ENCODE data around the gene CELF3.

CELF3 gene

DNA sequence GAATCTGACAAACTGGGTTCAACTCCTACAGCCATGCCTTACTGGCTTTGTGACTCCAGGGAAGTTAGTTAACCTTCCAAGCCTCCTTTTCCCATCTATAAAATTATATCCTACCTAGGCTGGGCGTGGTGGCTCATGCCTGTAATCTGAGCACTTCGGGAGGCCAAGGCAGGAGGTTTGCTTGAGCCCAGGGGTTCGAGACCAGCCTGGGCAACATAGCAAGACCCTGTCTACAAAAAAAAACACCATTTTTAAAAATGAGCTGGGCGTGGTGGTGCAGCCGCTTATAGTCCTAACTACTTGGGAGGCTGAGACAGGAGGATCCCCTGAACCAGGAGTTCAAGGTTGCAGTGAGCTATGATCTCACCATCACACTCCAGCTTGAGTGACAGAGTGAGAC lies 15.1 kb downstream of the CELF3 start:
- Histone ChIP-seq H3K4me1 (ENCODE audit: control insufficient read depth, insufficient read depth, low read length) (no peaks in the 10 kb centered on the region), H3K36me3 (ENCODE audit: control insufficient read depth in 2 of 2, insufficient read depth in 1 of 2, low read length in 2 of 2) (peaks cover 4 to 54% of the 10 kb centered on the region in 2 experiments; a peak in 2 of 3 replicates), H3K4me3 (ENCODE audit: low read depth, low read length) (no peak overlapping the region), H3K27ac (ENCODE audit: extremely low read depth, low read depth, low read length) (no peak overlapping the region), H3K9me3 (ENCODE audit: control insufficient read depth, insufficient read depth, low read depth, low read length) (no peaks in the 10 kb centered on the region)
- CTCF ChIA-PET: interaction anchor here (0.8 to 1.3 kb wide), 2 partner anchors 8 to 189 kb away, joined by 3 to 4 read pairs; no protein-coding TSS in a partner anchor
- POLR2A ChIA-PET: no interaction called here
- TF ChIP-seq ZNF121 (tag by site-specific recombination; IDR thresholded peaks at IDR 0.05): peak; percentile 70; the same call in 1 of the 2 replicates
- TF ChIP-seq, protein P1, sequence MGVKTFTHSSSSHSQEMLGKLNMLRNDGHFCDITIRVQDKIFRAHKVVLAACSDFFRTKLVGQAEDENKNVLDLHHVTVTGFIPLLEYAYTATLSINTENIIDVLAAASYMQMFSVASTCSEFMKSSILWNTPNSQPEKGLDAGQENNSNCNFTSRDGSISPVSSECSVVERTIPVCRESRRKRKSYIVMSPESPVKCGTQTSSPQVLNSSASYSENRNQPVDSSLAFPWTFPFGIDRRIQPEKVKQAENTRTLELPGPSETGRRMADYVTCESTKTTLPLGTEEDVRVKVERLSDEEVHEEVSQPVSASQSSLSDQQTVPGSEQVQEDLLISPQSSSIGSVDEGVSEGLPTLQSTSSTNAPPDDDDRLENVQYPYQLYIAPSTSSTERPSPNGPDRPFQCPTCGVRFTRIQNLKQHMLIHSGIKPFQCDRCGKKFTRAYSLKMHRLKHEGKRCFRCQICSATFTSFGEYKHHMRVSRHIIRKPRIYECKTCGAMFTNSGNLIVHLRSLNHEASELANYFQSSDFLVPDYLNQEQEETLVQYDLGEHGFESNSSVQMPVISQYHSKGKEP (tag by site-specific recombination; IDR thresholded peaks at IDR 0.05): no peak

DNA sequence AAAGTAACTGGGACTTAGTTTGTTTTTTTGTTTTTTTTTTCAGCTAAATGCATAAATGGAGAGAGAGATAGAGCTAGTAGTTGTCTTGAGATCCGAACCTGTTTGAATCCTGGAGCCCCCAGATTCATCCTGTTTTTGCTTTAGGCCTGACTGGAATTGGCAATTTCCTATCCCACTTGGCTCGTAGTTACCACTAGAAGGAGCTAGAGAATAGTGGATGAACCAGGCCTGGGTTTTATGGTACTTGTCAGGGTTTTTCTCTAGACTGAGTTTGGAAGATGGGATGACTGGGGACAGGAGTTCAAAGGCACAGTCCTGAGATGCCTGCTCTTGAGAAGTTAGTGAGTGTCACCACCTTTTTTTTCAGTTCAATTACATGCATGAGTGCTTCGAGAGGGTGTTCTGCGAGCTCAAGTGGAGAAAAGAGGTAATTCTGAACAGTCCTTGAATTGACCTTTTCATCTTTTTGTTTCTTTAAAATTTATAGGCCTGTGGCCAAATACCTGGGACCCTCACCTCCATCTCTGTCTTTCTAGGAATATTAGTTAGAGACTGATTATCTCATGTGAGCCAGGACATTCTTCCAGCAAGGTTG lies 23.4 kb downstream of the CELF3 start:
- no peaks in the 10 kb centered on the region for H3K4me1 ChIP-seq (ENCODE audit: control insufficient read depth, insufficient read depth, low read length)
- POLR2A ChIA-PET: interaction anchor here (0.6 kb wide), 1 partner anchor 70 kb away, joined by 3 read pairs; the partner anchor contains the start of gene MRPL9
- H3K4me3 ChIP-seq (ENCODE audit: low read depth, low read length): no peak overlapping the region
- H3K36me3 ChIP-seq (ENCODE audit: control insufficient read depth in 2 of 2, insufficient read depth in 1 of 2, low read length in 2 of 2): peaks cover 5 to 51% of the 10 kb centered on the region in 2 experiments; a peak in 1 of 3 replicates
- TF ChIP-seq ZNF561 (tag by site-specific recombination; IDR thresholded peaks at IDR 0.05; ENCODE audit: borderline replicate concordance) (no peak), ZNF211 (tag by site-specific recombination; IDR thresholded peaks at IDR 0.05; ENCODE audit: low read depth) (no peak), ZNF221 (tag by site-specific recombination; IDR thresholded peaks at IDR 0.05; ENCODE audit: borderline replicate concordance) (no peak), TCF7L2 (IDR thresholded peaks at IDR 0.05; ENCODE audit: borderline replicate concordance, low read depth, low read length) (no peak), ZNF660 (tag by site-specific recombination; IDR thresholded peaks at IDR 0.05) (0 out of 2 replicates have a peak, but pooled peaks have one; percentile 11), CTCF (tag by site-specific recombination; IDR thresholded peaks at IDR 0.05) (peak; percentile 63; the same call in 1 of the 2 replicates), ZNF654 (tag by site-specific recombination; IDR thresholded peaks at IDR 0.05; ENCODE audit: low read depth) (peak; percentile 55), ZNF837 (tag by site-specific recombination; IDR thresholded peaks at IDR 0.05) (no peak), OSR2 (tag by site-specific recombination; IDR thresholded peaks at IDR 0.05) (no peak)
- H3K27ac ChIP-seq (ENCODE audit: extremely low read depth, low read depth, low read length): no peak overlapping the region
- H3K9me3 ChIP-seq (ENCODE audit: control insufficient read depth, insufficient read depth, low read depth, low read length): no peaks in the 10 kb centered on the region
- CTCF ChIA-PET: interaction anchor here (0.6 to 1.9 kb wide), 12 partner anchors 9 to 303 kb away, joined by 3 to 11 read pairs (median 4); no protein-coding TSS in a partner anchor

GRCh38 chr1:151692226-151692625 lies 24.4 kb downstream of the CELF3 start:
- Histone ChIP-seq H3K4me1 (ENCODE audit: control insufficient read depth, insufficient read depth, low read length) (no peaks in the 10 kb centered on the region), H3K27ac (ENCODE audit: extremely low read depth, low read depth, low read length) (no peak overlapping the region), H3K36me3 (ENCODE audit: control insufficient read depth in 2 of 2, insufficient read depth in 1 of 2, low read length in 2 of 2) (peaks cover 5 to 42% of the 10 kb centered on the region in 2 experiments; a peak in 1 of 3 replicates), H3K4me3 (ENCODE audit: low read depth, low read length) (no peak overlapping the region), H3K9me3 (ENCODE audit: control insufficient read depth, insufficient read depth, low read depth, low read length) (no peaks in the 10 kb centered on the region)
- ChIA-PET CTCF (interaction anchor here (0.9 to 1.7 kb wide), 3 partner anchors 26 to 144 kb away, joined by 3 to 8 read pairs (median 3); no protein-coding TSS in a partner anchor), POLR2A (no interaction called here)
- no peak for TF ChIP-seq ZNF2 (tag by site-specific recombination; IDR thresholded peaks at IDR 0.05)

- Histone ChIP-seq H3K36me3 (ENCODE audit: control insufficient read depth in 2 of 2, insufficient read depth in 1 of 2, low read length in 2 of 2) (peaks cover 5 to 35% of the 10 kb centered on the region in 2 experiments; a peak in 2 of 3 replicates), H3K4me1 (ENCODE audit: control insufficient read depth, insufficient read depth, low read length) (no peaks in the 10 kb centered on the region), H3K4me3 (ENCODE audit: low read depth, low read length) (no peak overlapping the region), H3K9me3 (ENCODE audit: control insufficient read depth, insufficient read depth, low read depth, low read length) (no peaks in the 10 kb centered on the region), H3K27ac (ENCODE audit: extremely low read depth, low read depth, low read length) (no peak overlapping the region)
- TF ChIP-seq, protein P2, sequence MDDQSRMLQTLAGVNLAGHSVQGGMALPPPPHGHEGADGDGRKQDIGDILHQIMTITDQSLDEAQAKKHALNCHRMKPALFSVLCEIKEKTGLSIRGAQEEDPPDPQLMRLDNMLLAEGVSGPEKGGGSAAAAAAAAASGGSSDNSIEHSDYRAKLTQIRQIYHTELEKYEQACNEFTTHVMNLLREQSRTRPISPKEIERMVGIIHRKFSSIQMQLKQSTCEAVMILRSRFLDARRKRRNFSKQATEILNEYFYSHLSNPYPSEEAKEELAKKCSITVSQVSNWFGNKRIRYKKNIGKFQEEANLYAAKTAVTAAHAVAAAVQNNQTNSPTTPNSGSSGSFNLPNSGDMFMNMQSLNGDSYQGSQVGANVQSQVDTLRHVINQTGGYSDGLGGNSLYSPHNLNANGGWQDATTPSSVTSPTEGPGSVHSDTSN (CRISPR knock-in tag; IDR thresholded peaks at IDR 0.05): no peak
- TF ChIP-seq ZNF140 (tag by site-specific recombination; IDR thresholded peaks at IDR 0.05): peak; percentile 38; the same call in 1 of the 2 replicates
- ChIA-PET CTCF (interaction anchor here (2.6 kb wide), 1 partner anchor 147 kb away, joined by 5 read pairs; no protein-coding TSS in a partner anchor), POLR2A (interaction anchor here (0.6 to 1.1 kb wide), 2 partner anchors 71 to 150 kb away, joined by 3 to 7 read pairs; partner anchors contain the start of gene TUFT1)
These were observed 27.1 kb downstream of the CELF3 start for GRCh38 chr1:151689494-151689893.
